Neural crest cell (in vitro differentiated cells): ENCODE results near the gene TLE2. TPM values are rescaled to one million over a fixed set of nuclear protein-coding genes. Genes with fewer than 3 reads are reported as not detected.

Experiments
- DNase-seq: peaks from one replicate; pipeline ENCODE4 v3.0.0; 2021; ENCODE audit warnings: low read depth, mixed read lengths, low spot score
- H3K27ac Mint-ChIP-seq: one replicate; pipeline ENCODE4 v1.8.0; 2021; ENCODE audit warnings: mild to moderate bottlenecking, mixed read lengths; ENCODE audit not compliant: unreplicated experiment
- H3K27me3 Mint-ChIP-seq: 2 replicates; pipeline ENCODE4 v1.8.0; 2021; ENCODE audit warnings: low read depth, mild to moderate bottlenecking, mixed read lengths
- H3K36me3 Mint-ChIP-seq: 2 replicates; pipeline ENCODE4 v1.8.0; 2021; ENCODE audit warnings: low read depth, mild to moderate bottlenecking, mixed read lengths
- H3K4me1 Mint-ChIP-seq: 2 replicates; pipeline ENCODE4 v1.8.0; 2021; ENCODE audit warnings: mixed read lengths
- H3K4me3 Mint-ChIP-seq: one replicate; pipeline ENCODE4 v1.8.0; 2021; ENCODE audit warnings: mild to moderate bottlenecking, mixed read lengths
- H3K9me3 Mint-ChIP-seq: 2 replicates; pipeline ENCODE4 v1.8.0; 2021; ENCODE audit warnings: mixed read lengths
- CTCF ChIP-seq: fragments of 200-600 bp; sonication (generic); conservative IDR thresholded peaks from 2 replicates; pipeline ENCODE4 v1.5.0; 2021; ENCODE audit warnings: antibody characterized with exemption, mild to moderate bottlenecking
- total RNA-seq: library from RNA; stranded (reverse); gene quantifications from 2 replicates; pipeline ENCODE4 v1.2.1, GENCODE V29; 2021

The TLE2 gene
- total RNA-seq, 1 donor from 2014 or later, result 1.4 TPM

DNA sequence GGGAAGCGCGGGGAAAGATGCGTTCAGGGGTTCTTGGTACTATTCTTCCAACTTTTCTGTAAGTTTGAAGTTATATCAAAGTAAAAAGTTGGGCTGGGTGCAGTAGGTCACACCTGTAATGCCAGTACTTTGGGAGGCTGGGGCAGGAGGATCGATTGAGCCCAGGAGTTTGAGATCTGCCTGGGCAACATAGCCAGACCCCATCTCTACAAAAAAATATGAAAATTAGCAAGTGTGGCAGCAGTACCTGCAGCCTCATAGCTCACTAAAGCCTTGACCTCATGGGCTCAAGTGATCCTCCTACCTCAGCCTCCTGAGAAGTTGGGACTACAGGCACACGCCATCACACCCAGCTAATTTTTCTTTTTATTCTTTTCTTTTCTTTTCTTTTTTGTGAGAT lies 71.9 kb downstream of the TLE2 start:
- Mint-ChIP-seq H3K9me3 (no peaks in the 10 kb centered on the region), H3K4me1 (peaks cover 4% of the 10 kb centered on the region), H3K36me3 (no peaks in the 10 kb centered on the region), H3K27me3 (peaks cover 38% of the 10 kb centered on the region), H3K27ac (no peak overlapping the region), H3K4me3 (no peak overlapping the region)
- TF ChIP-seq CTCF, result no peak
- DNase-seq, result no peak

DNA sequence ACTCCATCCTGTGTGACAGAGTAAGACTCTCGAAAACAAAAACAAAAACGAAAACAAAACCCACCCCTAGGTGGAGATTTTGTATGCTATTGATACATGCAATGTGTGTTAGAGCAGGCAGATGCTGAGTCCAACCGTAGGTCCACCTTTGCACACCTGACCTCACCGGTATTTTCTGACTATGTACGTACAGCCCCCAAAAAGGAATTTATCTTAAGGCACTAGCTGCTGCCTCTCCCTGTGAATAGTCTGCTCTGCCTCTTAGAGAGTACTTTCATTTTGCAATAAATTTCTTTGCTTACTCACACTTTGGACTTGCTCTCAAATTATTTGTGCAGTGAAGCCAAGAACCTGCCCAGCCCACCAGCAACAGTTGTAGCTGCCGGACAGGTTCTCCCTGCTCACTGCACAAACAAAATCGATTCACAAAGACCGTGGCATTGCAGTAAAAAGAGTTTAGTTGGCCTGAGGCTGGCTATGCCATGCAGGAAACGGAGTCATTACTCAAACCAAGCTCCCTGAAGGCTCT lies 76.1 kb downstream of the TLE2 start:
- Mint-ChIP-seq H3K36me3 (no peaks in the 10 kb centered on the region), H3K9me3 (no peaks in the 10 kb centered on the region), H3K4me1 (peaks cover 21% of the 10 kb centered on the region), H3K4me3 (no peak overlapping the region), H3K27ac (no peak overlapping the region), H3K27me3 (peaks cover 18% of the 10 kb centered on the region)
- no peak for TF ChIP-seq CTCF
- no peak for DNase-seq

- peak; percentile 17 for TF ChIP-seq CTCF
- peaks cover 26% of the 10 kb centered on the region for H3K4me1 Mint-ChIP-seq
- DNase-seq, result peak; percentile 100
- H3K4me3 Mint-ChIP-seq, result peak overlapping the region; percentile 98
- peaks cover 7% of the 10 kb centered on the region for H3K27me3 Mint-ChIP-seq
- H3K36me3 Mint-ChIP-seq, result no peaks in the 10 kb centered on the region
- peak overlapping the region; percentile 90 for H3K27ac Mint-ChIP-seq
- H3K9me3 Mint-ChIP-seq, result no peaks in the 10 kb centered on the region
Observed at GRCh38 chr19:2950286-2951124, 78.6 kb downstream of the TLE2 start.

- Mint-ChIP-seq H3K4me1 (peaks cover 28% of the 10 kb centered on the region), H3K9me3 (no peaks in the 10 kb centered on the region), H3K27me3 (peaks cover 5% of the 10 kb centered on the region), H3K36me3 (no peaks in the 10 kb centered on the region), H3K4me3 (peak overlapping the region; percentile 98), H3K27ac (peak overlapping the region; percentile 90)
- DNase-seq, result no peak
- no peak for TF ChIP-seq CTCF
Observed at GRCh38 chr19:2949939-2950285, 79.2 kb downstream of the TLE2 start.

Other genes with a start within 250 kb of the TLE2 start
- 89.9 and 95.1 TPM in 2 replicates for gene SGTA, start 246.0 kb downstream of the TLE2 start, total RNA-seq
- gene THOP1, start 243.8 kb downstream of the TLE2 start, total RNA-seq, result 171 and 173 TPM in 2 replicates
- gene ZNF554, start 209.4 kb downstream of the TLE2 start, total RNA-seq, result 8.6 and 9.0 TPM in 2 replicates
- gene ZNF555, start 187.8 kb downstream of the TLE2 start, total RNA-seq, result 10.5 and 11.4 TPM in 2 replicates
- gene ZNF556, start 161.9 kb downstream of the TLE2 start, total RNA-seq, result 0.05 TPM in 2 replicates
- gene ZNF57, start 128.4 kb downstream of the TLE2 start, total RNA-seq, result 4.2 and 4.7 TPM in 2 replicates
- 7.8 and 7.9 TPM in 2 replicates for gene ZNF77, start 84.3 kb downstream of the TLE2 start, total RNA-seq
- gene TLE6, start 51.7 kb downstream of the TLE2 start, total RNA-seq, result 0.44 TPM in 1 of 2 replicates, not detected in the other
- gene TLE5, start 33.2 kb upstream of the TLE2 start, total RNA-seq, result 244 and 247 TPM in 2 replicates
- 40.6 and 42.5 TPM in 2 replicates for gene GNA11, start 65.1 kb upstream of the TLE2 start, total RNA-seq
- not detected in 2 replicates for gene GNA15, start 106.8 kb upstream of the TLE2 start, total RNA-seq
- not detected in 2 replicates for gene S1PR4, start 149.5 kb upstream of the TLE2 start, total RNA-seq
- 76.5 and 84.1 TPM in 2 replicates for gene NCLN, start 156.7 kb upstream of the TLE2 start, total RNA-seq
- 2.3 and 3.0 TPM in 2 replicates for gene CELF5, start 195.4 kb upstream of the TLE2 start, total RNA-seq